CD8-positive, alpha-beta memory T cell (primary cell): ENCODE measurements around the gene KCNG1. TPM values are rescaled to one million over a fixed set of nuclear protein-coding genes. Genes with fewer than 3 reads are reported as not detected.

Source experiments
- CTCF ChIA-PET: fragments of 350-600 bp; sonication (Branson Sonifier 250); formaldehyde crosslinking; loops from one replicate; lab custom pipeline; 2021; ENCODE audit warnings: antibody characterized with exemption; lab: Charles Lee
- POLR2A ChIA-PET: fragments of 350-600 bp; sonication (Branson Sonifier 250); formaldehyde crosslinking; loops from one replicate; lab custom pipeline; 2021; ENCODE audit warnings: antibody characterized with exemption; lab: Charles Lee
- DNase-seq, 5 donors: peaks; one replicate each; pipeline versions ENCODE4 v3.0.0 to v3.0.0-alpha.2; 2020 to 2022; ENCODE audit warnings: mixed read lengths in 1 of 5
- H3K27ac ChIP-seq: one replicate; pipeline ENCODE4 v1.7.0; 2013; ENCODE audit warnings: low read depth, mild to moderate bottlenecking, low read length, moderate library complexity
- H3K27me3 ChIP-seq: 2 replicates; pipeline ENCODE4 v1.7.0; 2013; ENCODE audit warnings: low read length, mild to moderate bottlenecking; ENCODE audit not compliant: insufficient read depth, poor library complexity, severe bottlenecking
- H3K36me3 ChIP-seq: 2 replicates; pipeline ENCODE4 v1.7.0; 2013; ENCODE audit warnings: mild to moderate bottlenecking, low read length, moderate library complexity; ENCODE audit not compliant: insufficient read depth
- H3K4me1 ChIP-seq: 2 replicates; pipeline ENCODE4 v1.7.0; 2013; ENCODE audit warnings: mild to moderate bottlenecking, low read length, moderate library complexity; ENCODE audit not compliant: insufficient read depth
- H3K4me3 ChIP-seq: 2 replicates; pipeline ENCODE4 v1.7.0; 2013; ENCODE audit warnings: mild to moderate bottlenecking, low read length
- H3K9me3 ChIP-seq: 2 replicates; pipeline ENCODE4 v1.7.0; 2013; ENCODE audit warnings: mild to moderate bottlenecking, low read length
- H3K27ac Mint-ChIP-seq, 8 donors: one replicate each; pipeline ENCODE4 v1.8.0; 2020 to 2021; ENCODE audit warnings: mixed read lengths in 8 of 8, mild to moderate bottlenecking in 6 of 8, inconsistent platforms in 3 of 8, moderate library complexity in 3 of 8
- H3K27me3 Mint-ChIP-seq, 2 donors: one replicate each; pipeline ENCODE4 v1.8.0; 2020 to 2021; ENCODE audit warnings: mixed read lengths in 2 of 2, mild to moderate bottlenecking in 1 of 2, moderate library complexity in 1 of 2
- H3K36me3 Mint-ChIP-seq, 3 donors: one replicate each; pipeline ENCODE4 v1.8.0; 2020 to 2021; ENCODE audit warnings: mixed read lengths in 3 of 3, inconsistent platforms in 1 of 3, mild to moderate bottlenecking in 1 of 3
- H3K4me1 Mint-ChIP-seq, 3 donors: one replicate each; pipeline ENCODE4 v1.8.0; 2020 to 2021; ENCODE audit warnings: mixed read lengths in 3 of 3, inconsistent platforms in 1 of 3, mild to moderate bottlenecking in 1 of 3
- H3K4me3 Mint-ChIP-seq, 7 donors: one replicate each; pipeline ENCODE4 v1.8.0; 2020 to 2021; ENCODE audit warnings: mixed read lengths in 7 of 7, mild to moderate bottlenecking in 6 of 7, moderate library complexity in 4 of 7, inconsistent platforms in 2 of 7
- H3K9me3 Mint-ChIP-seq, 5 donors: one replicate each; pipeline ENCODE4 v1.8.0; 2020 to 2022; ENCODE audit warnings: mixed read lengths in 5 of 5, mild to moderate bottlenecking in 3 of 5, moderate library complexity in 2 of 5, inconsistent platforms in 1 of 5
- polyA plus RNA-seq: library from polyadenylated mRNA; unstranded; fragments of 300-500 nt; fragmentation: Illumina TruSeq; gene quantifications from one replicate; pipeline ENCODE4 v1.2.3, GENCODE V29; 2021
- total RNA-seq, 2 experiments: library from RNA; stranded (reverse); gene quantifications; one replicate each; pipeline ENCODE4 v1.2.3, GENCODE V29; 2021

The KCNG1 gene, protein sequence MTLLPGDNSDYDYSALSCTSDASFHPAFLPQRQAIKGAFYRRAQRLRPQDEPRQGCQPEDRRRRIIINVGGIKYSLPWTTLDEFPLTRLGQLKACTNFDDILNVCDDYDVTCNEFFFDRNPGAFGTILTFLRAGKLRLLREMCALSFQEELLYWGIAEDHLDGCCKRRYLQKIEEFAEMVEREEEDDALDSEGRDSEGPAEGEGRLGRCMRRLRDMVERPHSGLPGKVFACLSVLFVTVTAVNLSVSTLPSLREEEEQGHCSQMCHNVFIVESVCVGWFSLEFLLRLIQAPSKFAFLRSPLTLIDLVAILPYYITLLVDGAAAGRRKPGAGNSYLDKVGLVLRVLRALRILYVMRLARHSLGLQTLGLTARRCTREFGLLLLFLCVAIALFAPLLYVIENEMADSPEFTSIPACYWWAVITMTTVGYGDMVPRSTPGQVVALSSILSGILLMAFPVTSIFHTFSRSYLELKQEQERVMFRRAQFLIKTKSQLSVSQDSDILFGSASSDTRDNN
- 1 to 10 TPM; 3.4 to 4.5 TPM for total RNA-seq
- polyA plus RNA-seq = not detected

DNA sequence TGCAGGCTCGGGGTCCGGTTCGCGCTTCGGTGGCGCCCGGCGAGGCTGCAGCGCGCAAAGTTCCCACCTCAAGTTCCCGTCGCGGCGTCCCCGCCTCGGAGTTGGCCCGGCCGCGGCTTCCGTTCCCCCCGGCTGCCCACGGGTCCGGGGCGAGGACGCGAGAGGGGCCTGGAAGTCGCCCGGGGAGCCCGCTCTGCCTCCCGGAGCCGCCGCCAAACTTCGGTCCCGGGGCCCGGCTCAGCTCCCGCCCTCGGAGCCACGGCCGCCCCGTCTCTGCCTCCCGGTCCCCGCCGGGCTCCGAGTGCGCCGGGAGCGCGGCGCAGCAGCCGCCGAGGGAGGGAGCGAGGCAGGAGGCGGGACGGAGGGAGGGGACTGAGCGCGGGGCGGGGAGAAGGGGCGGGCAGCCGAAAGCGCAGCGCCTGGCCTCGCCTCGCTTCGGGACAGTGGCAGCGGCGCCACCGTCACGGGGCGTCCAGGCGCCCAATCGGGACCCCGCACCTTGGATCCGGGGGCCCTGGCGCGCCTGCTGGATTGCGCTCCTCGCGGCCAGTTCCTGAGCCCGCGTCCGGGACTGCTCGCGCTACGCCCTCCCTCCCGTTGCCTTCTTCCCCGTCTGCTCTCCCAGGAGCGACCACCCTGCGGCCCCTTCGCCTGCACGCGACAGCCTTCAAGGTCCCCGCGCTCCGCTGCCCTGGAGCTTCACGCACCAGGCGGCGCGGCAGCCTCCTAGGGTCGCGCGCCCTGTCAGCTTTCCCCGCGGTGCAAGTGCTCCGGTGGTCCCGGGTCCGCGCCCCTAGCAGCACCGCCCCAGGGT lies at the start of gene KCNG1:
Gene KCNG1, minus strand, starts transcription at position 305 of the 814 bp plus-strand sequence. CDS start 12,769 bp downstream, outside the sequence.
- Mint-ChIP-seq H3K4me3 (peak within 1 kb of the TSS; percentile 16 to 86 (median 72)), H3K9me3 (peaks cover 0 to 1% (median 0%) of the 10 kb centered on the region in 5 donors), H3K4me1 (peaks cover 10 to 17% (median 10%) of the 10 kb centered on the region in 3 donors), H3K27ac (no peak within 1 kb of the TSS), H3K27me3 (peaks cover 44 to 71% of the 10 kb centered on the region in 2 donors), H3K36me3 (no peaks in the 10 kb centered on the region)
- H3K4me1 ChIP-seq = no peaks in the 10 kb centered on the region
- H3K4me3 ChIP-seq = no peak within 1 kb of the TSS
- H3K9me3 ChIP-seq = no peaks in the 10 kb centered on the region
- no peak for DNase-seq
- H3K36me3 ChIP-seq = no peaks in the 10 kb centered on the region
- peaks cover 17% of the 10 kb centered on the region for H3K27me3 ChIP-seq
- ChIA-PET CTCF (no interaction called here), POLR2A (no interaction called here)
- H3K27ac ChIP-seq = no peak within 1 kb of the TSS

GRCh38 chr20:51070621-51071020 lies 47.7 kb upstream of the KCNG1 start:
- DNase-seq = no peak
- H3K4me3 ChIP-seq = no peak overlapping the region
- H3K4me1 Mint-ChIP-seq = no peaks in the 10 kb centered on the region
- H3K27me3 ChIP-seq = peaks cover 5% of the 10 kb centered on the region
- no peaks in the 10 kb centered on the region for H3K4me1 ChIP-seq
- POLR2A ChIA-PET = no interaction called here
- H3K36me3 Mint-ChIP-seq = peaks cover 0 to 2% (median 0%) of the 10 kb centered on the region in 3 donors
- peaks cover 35 to 68% of the 10 kb centered on the region in 2 donors for H3K27me3 Mint-ChIP-seq
- no peak overlapping the region for H3K4me3 Mint-ChIP-seq
- H3K27ac ChIP-seq = no peak overlapping the region
- peaks cover 0 to 11% (median 7%) of the 10 kb centered on the region in 5 donors for H3K9me3 Mint-ChIP-seq
- H3K36me3 ChIP-seq = no peaks in the 10 kb centered on the region
- H3K9me3 ChIP-seq = no peaks in the 10 kb centered on the region
- H3K27ac Mint-ChIP-seq = no peak overlapping the region
- CTCF ChIA-PET = no interaction called here

GRCh38 chr20:51067792-51068191 lies 44.9 kb upstream of the KCNG1 start:
- Mint-ChIP-seq H3K9me3 (peaks cover 0 to 5% (median 0%) of the 10 kb centered on the region in 5 donors), H3K27ac (no peak overlapping the region), H3K27me3 (peaks cover 29 to 69% of the 10 kb centered on the region in 2 donors), H3K4me1 (no peaks in the 10 kb centered on the region), H3K4me3 (no peak overlapping the region), H3K36me3 (peaks cover 0 to 2% (median 0%) of the 10 kb centered on the region in 3 donors)
- H3K36me3 ChIP-seq = no peaks in the 10 kb centered on the region
- no peaks in the 10 kb centered on the region for H3K9me3 ChIP-seq
- no peak overlapping the region for H3K27ac ChIP-seq
- ChIA-PET CTCF (no interaction called here), POLR2A (no interaction called here)
- H3K4me3 ChIP-seq = no peak overlapping the region
- no peaks in the 10 kb centered on the region for H3K4me1 ChIP-seq
- H3K27me3 ChIP-seq = peaks cover 5% of the 10 kb centered on the region
- DNase-seq = no peak

- H3K4me1 Mint-ChIP-seq = peaks cover 0 to 8% (median 0%) of the 10 kb centered on the region in 3 donors
- peaks cover 0 to 2% (median 0%) of the 10 kb centered on the region in 3 donors for H3K36me3 Mint-ChIP-seq
- H3K27me3 Mint-ChIP-seq = peaks cover 20 to 68% of the 10 kb centered on the region in 2 donors
- H3K9me3 ChIP-seq = no peaks in the 10 kb centered on the region
- H3K36me3 ChIP-seq = no peaks in the 10 kb centered on the region
- H3K27ac ChIP-seq = no peak overlapping the region
- H3K4me3 ChIP-seq = no peak overlapping the region
- H3K4me3 Mint-ChIP-seq = no peak overlapping the region
- no peaks in the 10 kb centered on the region for H3K4me1 ChIP-seq
- peaks cover 0 to 5% (median 0%) of the 10 kb centered on the region in 5 donors for H3K9me3 Mint-ChIP-seq
- no peak overlapping the region for H3K27ac Mint-ChIP-seq
- ChIA-PET CTCF (no interaction called here), POLR2A (no interaction called here)
- H3K27me3 ChIP-seq = peaks cover 2% of the 10 kb centered on the region
- DNase-seq = no peak
Observed at GRCh38 chr20:51065615-51066014, 42.7 kb upstream of the KCNG1 start.

DNA sequence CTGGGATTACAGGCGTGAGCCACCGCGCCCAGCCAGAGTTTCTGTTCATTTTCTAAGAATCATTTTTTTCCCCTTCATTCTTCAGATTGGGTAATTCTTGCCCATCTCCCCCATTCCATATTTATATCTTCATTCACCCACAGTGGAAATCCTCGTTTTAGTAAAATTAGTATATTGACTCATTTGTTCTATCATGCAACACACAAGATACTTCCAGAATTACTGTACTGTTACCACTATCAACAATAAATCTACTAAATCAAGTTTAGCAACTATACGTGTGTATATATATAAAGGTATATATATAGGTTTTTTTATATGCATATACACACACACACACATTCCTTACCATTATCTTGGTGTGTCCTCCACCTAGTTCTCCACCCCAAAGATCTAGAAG lies 41.2 kb upstream of the KCNG1 start:
- no peaks in the 10 kb centered on the region for H3K9me3 ChIP-seq
- Mint-ChIP-seq H3K9me3 (peaks cover 0 to 5% (median 0%) of the 10 kb centered on the region in 5 donors), H3K36me3 (peaks cover 0 to 2% (median 0%) of the 10 kb centered on the region in 3 donors), H3K27me3 (peaks cover 24 to 70% of the 10 kb centered on the region in 2 donors), H3K27ac (no peak overlapping the region), H3K4me1 (peaks cover 0 to 8% (median 0%) of the 10 kb centered on the region in 3 donors), H3K4me3 (no peak overlapping the region)
- H3K27me3 ChIP-seq = no peaks in the 10 kb centered on the region
- H3K4me3 ChIP-seq = no peak overlapping the region
- POLR2A ChIA-PET = no interaction called here
- H3K27ac ChIP-seq = no peak overlapping the region
- no peaks in the 10 kb centered on the region for H3K4me1 ChIP-seq
- no peaks in the 10 kb centered on the region for H3K36me3 ChIP-seq
- CTCF ChIA-PET = no interaction called here
- DNase-seq = no peak

GRCh38 chr20:51062065-51062464 lies 39.2 kb upstream of the KCNG1 start:
- no peaks in the 10 kb centered on the region for H3K36me3 ChIP-seq
- H3K27me3 ChIP-seq = no peaks in the 10 kb centered on the region
- peaks cover 19 to 70% of the 10 kb centered on the region in 2 donors for H3K27me3 Mint-ChIP-seq
- no peak overlapping the region for H3K27ac ChIP-seq
- H3K4me3 ChIP-seq = no peak overlapping the region
- no peak overlapping the region for H3K27ac Mint-ChIP-seq
- no peaks in the 10 kb centered on the region for H3K4me1 ChIP-seq
- no peak for DNase-seq
- peaks cover 0 to 5% (median 0%) of the 10 kb centered on the region in 5 donors for H3K9me3 Mint-ChIP-seq
- CTCF ChIA-PET = no interaction called here
- H3K4me1 Mint-ChIP-seq = peaks cover 0 to 8% (median 0%) of the 10 kb centered on the region in 3 donors
- H3K4me3 Mint-ChIP-seq = no peak overlapping the region
- POLR2A ChIA-PET = no interaction called here
- no peaks in the 10 kb centered on the region for H3K36me3 Mint-ChIP-seq
- H3K9me3 ChIP-seq = no peaks in the 10 kb centered on the region

DNA sequence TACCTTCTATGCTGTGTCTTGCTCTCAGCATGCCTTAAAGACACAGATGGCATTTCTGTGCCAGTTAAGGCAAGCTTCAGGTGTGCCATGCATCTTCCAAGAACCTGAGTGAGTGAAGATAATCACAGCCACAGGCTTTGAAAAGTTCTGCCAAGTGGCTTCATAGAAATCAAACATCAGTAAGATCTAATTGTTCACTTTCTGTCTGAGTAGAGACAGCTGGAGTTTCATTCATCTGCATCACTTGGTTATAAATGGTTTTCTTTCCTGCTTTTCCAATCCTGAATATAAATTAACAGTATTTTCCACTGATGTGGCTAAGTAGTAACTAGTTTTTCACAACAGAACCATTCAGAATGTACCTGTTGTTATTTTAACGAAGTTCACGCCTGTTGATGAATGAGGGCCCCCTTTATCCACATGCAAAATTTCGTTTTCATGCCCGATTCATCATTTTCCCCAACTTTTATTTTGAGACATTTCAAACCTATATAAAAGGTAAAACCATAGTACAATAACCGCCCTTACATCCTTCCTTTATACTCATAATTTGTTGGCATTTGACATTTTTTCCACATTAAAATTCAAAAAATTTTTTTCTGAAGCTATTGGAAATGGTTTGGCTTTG lies 38.6 kb upstream of the KCNG1 start:
- Mint-ChIP-seq H3K36me3 (no peaks in the 10 kb centered on the region), H3K4me3 (no peak overlapping the region), H3K27ac (no peak overlapping the region), H3K9me3 (peaks cover 0 to 3% (median 0%) of the 10 kb centered on the region in 5 donors), H3K4me1 (peaks cover 0 to 8% (median 0%) of the 10 kb centered on the region in 3 donors), H3K27me3 (peaks cover 19 to 73% of the 10 kb centered on the region in 2 donors)
- Histone ChIP-seq H3K9me3 (no peaks in the 10 kb centered on the region), H3K4me3 (no peak overlapping the region), H3K27me3 (no peaks in the 10 kb centered on the region), H3K27ac (no peak overlapping the region), H3K36me3 (no peaks in the 10 kb centered on the region), H3K4me1 (no peaks in the 10 kb centered on the region)
- no peak for DNase-seq
- POLR2A ChIA-PET = no interaction called here
- CTCF ChIA-PET = no interaction called here
